NCI-H82 treated with DMSO at 0.1 percent for 48 hours (cell line): Measurements from ENCODE around the gene SLC27A2.
"Not testable (repeated sequence)": the region's sequence is repeated elsewhere in the genome, so short reads cannot be mapped to it uniquely, and the experiment has no call there.

Experiments
- DNase-seq: peaks from one replicate; lab custom pipeline; 2025; ENCODE audit not compliant: unreplicated experiment; lab: John Stamatoyannopoulos, UW

SLC27A2 gene

DNA sequence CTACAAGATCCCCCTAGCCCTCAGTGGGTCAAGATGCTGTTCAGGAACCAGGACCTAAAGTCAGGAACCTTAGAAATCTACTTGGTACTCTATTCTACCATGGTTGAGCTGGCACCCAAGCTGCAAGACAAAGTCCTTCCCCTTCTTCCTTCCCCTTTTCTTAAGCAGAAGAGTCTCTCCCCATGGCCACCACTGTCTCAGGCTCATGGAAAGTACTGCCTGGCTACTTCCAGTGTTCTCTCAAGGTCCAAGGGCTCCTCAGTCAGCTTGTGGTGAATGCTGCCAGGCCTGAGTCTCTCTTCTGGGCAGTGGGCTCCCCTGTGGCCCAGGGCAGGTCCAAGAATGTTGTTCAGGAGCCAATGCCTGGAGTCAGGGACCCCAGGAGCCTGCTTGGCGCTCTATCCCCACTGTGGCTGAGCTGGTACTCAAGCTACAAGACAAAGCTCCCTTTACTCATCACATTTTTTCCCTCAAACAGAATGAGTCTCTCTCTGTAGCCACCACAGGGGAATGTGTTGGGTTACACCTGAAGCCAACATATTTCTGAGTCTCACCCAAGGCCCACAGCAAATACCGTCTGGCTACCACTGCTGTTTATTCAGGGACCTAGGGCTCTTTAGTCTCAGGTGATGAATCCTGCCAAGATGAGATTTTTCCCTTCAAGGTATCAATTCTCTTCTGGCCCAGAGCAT lies 18.1 kb upstream of the SLC27A2 start:
- DNase-seq: no peak

DNA sequence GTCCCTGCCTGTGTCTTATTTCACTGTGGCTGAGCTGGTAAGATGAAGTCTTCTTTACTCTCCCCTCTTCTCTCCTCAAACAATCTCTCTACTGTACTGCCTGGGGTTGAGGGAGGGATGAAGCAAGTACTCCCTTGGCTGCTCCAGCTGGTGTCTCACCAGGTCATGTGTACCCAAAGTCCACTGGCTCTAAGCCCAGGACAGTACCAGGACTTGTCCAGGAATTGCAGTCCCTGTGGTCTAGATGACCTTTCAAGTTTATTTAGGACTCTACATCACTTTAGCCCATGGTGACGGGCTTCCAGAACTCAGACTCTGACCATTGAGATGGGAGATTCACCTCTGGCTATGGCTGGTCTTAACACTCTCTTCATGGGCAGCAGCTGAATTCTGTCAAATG lies 17.5 kb upstream of the SLC27A2 start:
- no peak for DNase-seq

- no peak for DNase-seq
Observed at GRCh38 chr15:50166216-50166615, 15.8 kb upstream of the SLC27A2 start.

- DNase-seq: no peak
Observed at GRCh38 chr15:50167110-50167509, 14.9 kb upstream of the SLC27A2 start.

- no peak for DNase-seq
Observed at GRCh38 chr15:50168379-50168778, 13.6 kb upstream of the SLC27A2 start.

GRCh38 chr15:50168783-50169411 lies 13.1 kb upstream of the SLC27A2 start:
- DNase-seq: peak; percentile 31

- DNase-seq: not testable (repeated sequence)
Observed at GRCh38 chr15:50172360-50172895, 9.6 kb upstream of the SLC27A2 start.

- no peak for DNase-seq
Observed at GRCh38 chr15:50176869-50177268, 5.1 kb upstream of the SLC27A2 start.

GRCh38 chr15:50180091-50180490 lies 1.9 kb upstream of the SLC27A2 start:
- no peak for DNase-seq

GRCh38 chr15:50180582-50180981 lies 1.4 kb upstream of the SLC27A2 start:
- no peak for DNase-seq

DNA sequence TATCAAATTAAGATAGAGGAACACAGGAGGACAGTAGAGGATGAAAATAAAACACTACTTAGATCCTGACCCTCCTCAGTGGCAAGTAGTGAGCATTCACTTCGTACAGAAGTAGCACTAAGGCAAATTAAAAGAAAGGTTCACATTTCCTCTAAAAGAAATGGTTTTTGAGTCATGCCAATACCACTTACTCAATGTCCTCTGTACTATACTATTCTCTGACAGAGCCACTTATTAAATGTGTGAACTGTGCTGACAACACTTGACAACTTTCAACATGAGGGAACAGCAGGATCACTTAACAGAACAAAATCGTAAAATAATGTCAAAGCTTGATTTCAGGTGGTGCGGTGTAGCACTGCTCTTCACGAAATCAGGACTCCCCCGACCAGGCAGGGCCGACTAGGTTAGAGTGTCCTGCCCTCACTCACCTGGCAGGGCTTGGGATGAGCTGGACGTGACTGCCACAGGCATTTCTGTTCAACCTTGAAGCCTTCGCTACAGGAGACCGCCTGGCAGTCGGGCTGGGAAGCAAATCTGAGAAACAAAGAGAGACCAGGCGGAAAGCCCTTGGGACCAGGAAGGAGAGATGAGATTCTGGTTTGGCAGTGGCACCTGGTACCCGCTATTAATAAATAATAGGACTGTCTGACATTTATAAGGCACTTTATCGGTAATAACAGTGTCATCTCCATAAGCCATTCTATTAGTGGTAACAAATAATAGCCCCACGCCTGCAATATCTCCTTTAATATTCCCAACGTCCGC lies 611 bp upstream of the SLC27A2 start:
- DNase-seq: no peak

GRCh38 chr15:50182219-50183013 lies 420 bp downstream of the SLC27A2 start:
- no peak for DNase-seq

GRCh38 chr15:50183112-50183794 lies 1.3 kb downstream of the SLC27A2 start:
- no peak for DNase-seq

- DNase-seq: no peak
Observed at GRCh38 chr15:50184863-50185504, 3.0 kb downstream of the SLC27A2 start.

DNA sequence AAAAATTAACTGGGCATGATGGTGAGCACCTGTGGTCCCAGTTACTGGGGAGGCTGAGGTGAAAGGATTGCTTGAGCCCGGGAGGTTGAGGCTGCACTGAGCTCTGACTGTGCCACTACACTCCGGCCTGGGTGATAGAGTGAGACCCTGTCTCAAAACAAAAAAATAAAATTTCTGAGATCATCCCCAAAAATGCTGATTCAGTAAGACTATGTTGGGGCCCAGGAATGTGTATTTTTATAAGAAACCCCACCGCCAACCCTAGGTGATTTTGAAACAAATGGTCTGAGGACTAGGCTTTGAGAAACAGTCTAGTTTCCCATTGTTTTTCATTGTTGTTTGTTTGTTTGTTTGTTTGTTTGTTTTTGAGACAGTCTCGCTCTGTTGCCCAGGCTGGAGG lies 4.1 kb downstream of the SLC27A2 start:
- DNase-seq: no peak

GRCh38 chr15:50186752-50187151 lies 4.8 kb downstream of the SLC27A2 start:
- no peak for DNase-seq

DNA sequence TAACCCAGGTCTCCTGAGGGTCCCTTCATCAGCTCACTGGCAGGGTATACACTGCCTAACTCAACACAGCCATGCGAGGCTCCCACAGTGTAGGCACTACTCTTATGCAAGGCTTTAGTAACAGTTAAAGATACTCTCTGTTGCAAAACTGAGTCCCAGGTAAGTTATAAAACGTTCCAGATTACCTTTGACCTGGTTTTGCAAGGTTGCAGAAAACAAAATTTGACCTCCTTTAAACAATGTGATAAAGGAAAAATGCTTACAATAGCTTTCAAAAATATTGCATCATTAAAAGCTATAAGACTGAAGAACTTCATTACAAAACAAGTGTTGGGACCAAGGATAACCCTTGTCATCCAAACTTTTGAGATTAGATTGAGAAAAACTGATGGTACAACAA lies 5.5 kb downstream of the SLC27A2 start:
- no peak for DNase-seq

DNA sequence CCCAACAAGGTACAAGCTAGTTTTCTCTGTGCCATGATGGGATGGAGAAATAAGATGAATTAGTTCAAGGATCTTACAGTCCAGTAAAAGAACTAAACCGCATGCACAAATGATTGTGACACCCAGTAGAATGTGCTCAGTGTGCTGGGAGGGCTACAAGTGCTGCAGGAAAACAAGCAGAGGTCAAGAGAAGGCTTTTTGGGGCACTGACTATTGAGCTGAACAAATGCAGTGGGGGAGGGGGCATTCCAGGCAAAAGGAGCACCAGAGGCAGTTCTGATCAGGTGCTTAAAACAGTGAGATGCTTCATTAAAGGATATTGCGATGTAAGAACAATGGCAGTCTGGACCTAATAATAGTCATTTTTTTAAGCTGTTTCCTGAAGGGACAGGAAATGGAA lies 6.0 kb downstream of the SLC27A2 start:
- no peak for DNase-seq

DNA sequence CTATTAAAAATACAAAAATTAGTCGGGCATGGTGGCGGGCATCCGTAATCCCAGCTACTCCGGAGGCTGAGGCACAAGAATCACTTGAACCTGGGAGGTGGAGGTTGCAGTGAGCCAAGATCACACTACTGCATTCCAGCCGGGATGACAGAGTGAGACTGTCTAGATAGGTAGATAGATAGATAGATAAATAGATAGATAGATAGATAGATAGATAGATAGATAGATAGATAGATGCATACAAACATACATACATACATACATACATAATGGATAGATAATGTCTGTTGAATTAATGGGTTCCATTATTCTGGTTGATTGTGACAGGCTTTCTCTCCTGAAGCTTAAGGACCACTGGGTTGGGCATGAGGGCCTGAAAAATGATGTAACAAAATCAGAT lies 6.8 kb downstream of the SLC27A2 start:
- DNase-seq: not testable (repeated sequence)

DNA sequence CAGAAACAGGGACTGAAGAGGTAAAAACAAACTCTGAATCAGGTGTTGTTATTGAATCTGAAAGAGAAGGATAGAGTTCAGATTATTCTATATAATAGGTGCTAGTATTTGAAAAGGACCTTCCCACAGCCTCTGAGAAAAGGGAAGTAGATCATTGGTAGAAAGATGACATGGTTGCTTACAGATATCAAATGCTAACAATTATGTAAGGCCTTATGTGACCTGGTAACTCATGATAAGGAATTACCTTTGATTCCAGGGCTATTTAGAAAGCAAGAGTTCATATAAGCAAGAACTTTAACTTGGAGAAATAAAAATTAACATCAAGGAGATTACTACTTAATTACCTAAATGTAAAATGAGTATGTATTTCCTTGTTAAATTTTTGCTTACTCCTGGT lies 7.6 kb downstream of the SLC27A2 start:
- no peak for DNase-seq
